ENCODE data around the gene DPPA4. TPM values are rescaled to one million over a fixed set of nuclear protein-coding genes. Genes with fewer than 3 reads are reported as not detected.
"Not testable (repeated sequence)": the region's sequence is repeated elsewhere in the genome, so short reads cannot be mapped to it uniquely, and the experiment has no call there.

The DPPA4 gene
- 1 to 10 TPM; 4.9 to 6.4 (median 5.7) TPM for polyA plus RNA-seq (ENCODE audit: insufficient read length in 4 of 4)

- DNase-seq (ENCODE audit: low read depth in 4 of 4, low spot score in 2 of 4), result no peak
Observed at GRCh38 chr3:109337393-109337792, at the start of gene DPPA4. Gene DPPA4 (minus strand): TSS chr3:109337546. CDS start chr3:109337517, 29 bp downstream.

GRCh38 chr3:109385442-109386318, 48.3 kb upstream of the DPPA4 start:
- no peak for DNase-seq (ENCODE audit: low read depth in 4 of 4, low spot score in 2 of 4)

- no peak for DNase-seq (ENCODE audit: low read depth in 4 of 4, low spot score in 2 of 4)
Observed at GRCh38 chr3:109384164-109384563, 46.8 kb upstream of the DPPA4 start.

GRCh38 chr3:109382588-109382987, 45.2 kb upstream of the DPPA4 start:
- no peak for DNase-seq (ENCODE audit: low read depth in 4 of 4, low spot score in 2 of 4)

- DNase-seq (ENCODE audit: low read depth in 4 of 4, low spot score in 2 of 4), result no peak
Observed at GRCh38 chr3:109375975-109376374, 38.6 kb upstream of the DPPA4 start.

- DNase-seq (ENCODE audit: low read depth in 4 of 4, low spot score in 2 of 4), result not testable (repeated sequence)
Observed at GRCh38 chr3:109374434-109374833, 37.1 kb upstream of the DPPA4 start.

- no peak for DNase-seq (ENCODE audit: low read depth in 4 of 4, low spot score in 2 of 4)
Observed at GRCh38 chr3:109373933-109374332, 36.6 kb upstream of the DPPA4 start.

GRCh38 chr3:109372639-109373038, 35.3 kb upstream of the DPPA4 start:
- no peak for DNase-seq (ENCODE audit: low read depth in 4 of 4, low spot score in 2 of 4)

GRCh38 chr3:109369510-109369909, 32.2 kb upstream of the DPPA4 start:
- no peak for DNase-seq (ENCODE audit: low read depth in 4 of 4, low spot score in 2 of 4)

- DNase-seq (ENCODE audit: low read depth in 4 of 4, low spot score in 2 of 4), result no peak
Observed at GRCh38 chr3:109364088-109364487, 26.7 kb upstream of the DPPA4 start.

GRCh38 chr3:109363634-109364033, 26.3 kb upstream of the DPPA4 start:
- DNase-seq (ENCODE audit: low read depth in 4 of 4, low spot score in 2 of 4), result no peak

GRCh38 chr3:109362823-109363222, 25.5 kb upstream of the DPPA4 start:
- no peak for DNase-seq (ENCODE audit: low read depth in 4 of 4, low spot score in 2 of 4)

GRCh38 chr3:109358809-109359208, 21.5 kb upstream of the DPPA4 start:
- DNase-seq (ENCODE audit: low read depth in 4 of 4, low spot score in 2 of 4), result not testable (repeated sequence)

- DNase-seq (ENCODE audit: low read depth in 4 of 4, low spot score in 2 of 4), result no peak
Observed at GRCh38 chr3:109356442-109357155, 19.3 kb upstream of the DPPA4 start.

- DNase-seq (ENCODE audit: low read depth in 4 of 4, low spot score in 2 of 4), result no peak
Observed at GRCh38 chr3:109355625-109356441, 18.5 kb upstream of the DPPA4 start.

- DNase-seq (ENCODE audit: low read depth in 4 of 4, low spot score in 2 of 4), result no peak
Observed at GRCh38 chr3:109353057-109353456, 15.7 kb upstream of the DPPA4 start.

- no peak for DNase-seq (ENCODE audit: low read depth in 4 of 4, low spot score in 2 of 4)
Observed at GRCh38 chr3:109351231-109351630, 13.9 kb upstream of the DPPA4 start.

GRCh38 chr3:109346770-109347295, 9.5 kb upstream of the DPPA4 start:
- no peak for DNase-seq (ENCODE audit: low read depth in 4 of 4, low spot score in 2 of 4)

- no peak for DNase-seq (ENCODE audit: low read depth in 4 of 4, low spot score in 2 of 4)
Observed at GRCh38 chr3:109346099-109346498, 8.8 kb upstream of the DPPA4 start.

All from left renal cortex interstitium (tissue), 4 donors.